Endothelial cell of umbilical vein (primary cell): Measurements from ENCODE around the gene GSTP1. TPM values are rescaled to one million over a fixed set of nuclear protein-coding genes. Genes with fewer than 3 reads are reported as not detected.
A peak's percentile ranks its signal among the peaks of the same experiment; 100 is the strongest.

Experiments used
- BruUV-seq: library from RNA; stranded (reverse); fragments of 400-500 nt; replicated peaks from 2 replicates; lab custom pipeline; 2021; lab: Mats Ljungman, UMichigan
- CTCF ChIA-PET: fragments of 300-600, 350-600 bp; sonication (Branson Sonifier 250); formaldehyde crosslinking; loops from one replicate; lab custom pipeline; 2021; ENCODE audit warnings: antibody characterized with exemption, inconsistent platforms; lab: Charles Lee
- POLR2A ChIA-PET: fragments of 300-600, 350-600 bp; sonication (Branson Sonifier 250); formaldehyde crosslinking; loops from one replicate; lab custom pipeline; 2021; ENCODE audit warnings: antibody characterized with exemption, inconsistent platforms; lab: Charles Lee
- DNase-seq: peaks from one replicate; pipeline ENCODE4 v3.0.0-alpha.2; 2011; ENCODE audit warnings: low read depth, low spot score
- FAIRE-seq: peaks from 2 replicates; lab custom pipeline; 2011; peaks lifted over from hg19 to GRCh38; lab: Jason Lieb, UNC
- H2AFZ ChIP-seq: 2 replicates; pipeline ENCODE4 v1.6.0; 2012; ENCODE audit warnings: low read depth, low read length, control low read depth, inconsistent platforms
- H3K27ac ChIP-seq: 2 replicates; pipeline ENCODE4 v1.5.1; 2011; ENCODE audit warnings: low read depth, mild to moderate bottlenecking, control low read depth, low read length, moderate library complexity; ENCODE audit not compliant: insufficient read depth
- H3K27me3 ChIP-seq, 2 experiments: 2 replicates each; pipeline versions ENCODE4 v1.6.0 to v1.6.1; 2011; ENCODE audit warnings: low read length in 2 of 2, mixed read lengths in 1 of 2; ENCODE audit not compliant: control insufficient read depth in 2 of 2, insufficient read depth in 2 of 2
- H3K36me3 ChIP-seq, 2 experiments: 2 replicates in 1 of 2; 3 replicates in 1 of 2; pipeline ENCODE4 v1.5.1; 2011; ENCODE audit warnings: low read length in 2 of 2, mild to moderate bottlenecking in 1 of 2, moderate library complexity in 1 of 2; ENCODE audit not compliant: control insufficient read depth in 2 of 2, insufficient read depth in 2 of 2; ENCODE audit errors: extremely low read depth in 1 of 2
- H3K4me1 ChIP-seq: 3 replicates; pipeline ENCODE4 v1.5.1; 2011; ENCODE audit warnings: mild to moderate bottlenecking, low read length; ENCODE audit not compliant: control insufficient read depth, insufficient read depth; ENCODE audit errors: extremely low read depth
- H3K4me2 ChIP-seq: 2 replicates; pipeline ENCODE4 v1.6.1; 2011; ENCODE audit warnings: low read length, control low read depth, mixed read lengths; ENCODE audit not compliant: insufficient read depth
- H3K4me3 ChIP-seq, 3 experiments: fragments of 200-600 bp in 1 of 3; sonication (generic), shearing (Covaris generic) in 1 of 3; replicated peaks in 1 of 3; 2 replicates each; pipeline ENCODE4 v1.5.1; 2011 to 2016; ENCODE audit warnings: control low read depth in 3 of 3, low read length in 3 of 3, mild to moderate bottlenecking in 2 of 3, inconsistent platforms in 1 of 3, low read depth in 1 of 3, moderate library complexity in 1 of 3; ENCODE audit not compliant: insufficient read depth in 1 of 3
- H3K79me2 ChIP-seq: 2 replicates; pipeline ENCODE4 v1.6.0; 2012; ENCODE audit warnings: low read length, inconsistent platforms; ENCODE audit not compliant: control insufficient read depth, insufficient read depth
- H3K9ac ChIP-seq: replicated peaks from 2 replicates; pipeline ENCODE3; 2011; ENCODE audit warnings: low read length, control low read depth; ENCODE audit not compliant: insufficient read depth; ENCODE audit errors: extremely low read depth
- H3K9me1 ChIP-seq: replicated peaks from 3 replicates; pipeline ENCODE4 v1.6.0; 2011; ENCODE audit warnings: mild to moderate bottlenecking, low read length; ENCODE audit not compliant: control insufficient read depth, insufficient read depth; ENCODE audit errors: extremely low read depth
- H3K9me3 ChIP-seq: replicated peaks from 2 replicates; pipeline ENCODE4 v1.5.1; 2012; ENCODE audit warnings: low read length, inconsistent platforms; ENCODE audit not compliant: control insufficient read depth, insufficient read depth
- H4K20me1 ChIP-seq: replicated peaks from 2 replicates; pipeline ENCODE3; 2011; ENCODE audit warnings: mild to moderate bottlenecking, low read length; ENCODE audit not compliant: control insufficient read depth, insufficient read depth; ENCODE audit errors: extremely low read depth
- EZH2 ChIP-seq: IDR thresholded peaks from 2 replicates; pipeline ENCODE4 v1.6.1; 2012; ENCODE audit warnings: borderline replicate concordance, low read depth, mild to moderate bottlenecking, moderate library complexity, low read length, inconsistent platforms; ENCODE audit not compliant: severe bottlenecking
- GATA2 ChIP-seq: IDR thresholded peaks from 2 replicates; pipeline ENCODE4 v1.7.0; 2011; ENCODE audit warnings: low read depth, mild to moderate bottlenecking, moderate library complexity, mixed read lengths, low read length; ENCODE audit not compliant: insufficient read length, insufficient read depth
- JUN ChIP-seq: IDR thresholded peaks from 2 replicates; pipeline ENCODE4 v1.6.1; 2011; ENCODE audit warnings: borderline replicate concordance, low read depth; ENCODE audit not compliant: insufficient read length, insufficient read depth
- MYC ChIP-seq: IDR thresholded peaks from one replicate; pipeline ENCODE4 v1.6.1; 2011; ENCODE audit warnings: mild to moderate bottlenecking, low read depth, low read length
- POLR2AphosphoS5 ChIP-seq: IDR thresholded peaks from 2 replicates; pipeline ENCODE4 v1.6.1; 2012; ENCODE audit warnings: low read depth, mild to moderate bottlenecking, control low read depth, low read length, moderate library complexity; ENCODE audit not compliant: insufficient read depth
- dilution Hi-C: fragments of 300-500 bp; cut with MboI; formaldehyde crosslinking; loops from one replicate; pipeline ENCODE4 v1.15.0; 2019; ENCODE audit warnings: low sequenced_read_pairs; ENCODE audit not compliant: extremely low pct_ligation_motif_present
- intact Hi-C: fragments of 100-400 bp; cut with micrococcal nuclease; formaldehyde crosslinking; loops from one replicate; pipeline ENCODE4 v1.10.0; 2022
- polyA plus RNA-seq, 4 experiments: library from polyadenylated mRNA; depleted of rRNA in 3 of 4; stranded (reverse) in 3 of 4; unstranded in 1 of 4; fragments of >200 nt; gene quantifications; 2 replicates each; pipeline versions ENCODE4 v1.2.1 to v1.2.3, GENCODE V29; 2011 to 2012; ENCODE audit warnings: missing spikeins in 1 of 4
- total RNA-seq: library from RNA; stranded (reverse); gene quantifications from 2 replicates; pipeline ENCODE4 v1.2.3, GENCODE V29; 2021

The GSTP1 gene
- total and polyA plus RNA-seq, 2 donors (not counting 3 experiments of a cell fraction or from before 2014, with no cell fraction given) = 962 to 2,277 TPM

DNA sequence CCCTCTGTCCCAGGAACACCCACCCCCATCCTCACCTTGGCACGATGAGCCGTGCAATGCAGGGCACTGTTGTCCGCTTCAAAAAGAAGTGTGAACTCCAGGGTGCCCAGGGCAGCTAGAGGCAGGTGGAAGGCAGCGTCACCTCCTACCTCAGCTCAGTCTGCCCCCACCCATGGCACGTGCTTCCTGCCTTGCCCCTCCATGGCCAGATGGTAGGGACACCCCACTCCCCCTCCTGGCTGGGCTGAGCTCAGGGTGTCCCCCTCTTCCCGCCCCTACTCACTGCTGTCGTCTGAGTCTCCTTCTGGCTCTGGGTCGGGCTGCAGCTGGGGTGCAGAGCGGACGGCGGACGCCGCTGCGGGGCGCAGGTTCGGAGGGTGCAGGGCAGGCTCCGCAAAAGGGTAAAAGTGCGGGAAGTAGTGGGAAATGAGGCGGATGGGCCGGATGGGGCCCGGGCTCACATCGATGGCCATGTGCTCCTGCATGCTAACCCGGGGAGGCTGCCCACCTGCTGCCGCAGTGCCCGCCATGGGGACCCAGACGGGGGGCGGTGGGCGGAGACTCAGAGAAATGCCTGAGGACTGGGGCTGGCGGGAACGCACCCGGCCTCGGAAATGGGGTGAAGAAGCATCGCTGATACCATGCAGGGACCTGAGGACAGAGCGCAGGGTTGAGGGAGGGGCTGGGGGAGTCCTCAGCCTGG, 32.3 kb downstream of the GSTP1 start:
- H3K27me3 ChIP-seq = peaks cover 14 to 21% of the 10 kb centered on the region in 2 experiments
- no peaks in the 10 kb centered on the region for H3K9me1 ChIP-seq
- H4K20me1 ChIP-seq = no peaks in the 10 kb centered on the region
- no peak for DNase-seq
- no peaks in the 10 kb centered on the region for H3K4me1 ChIP-seq
- H3K4me2 ChIP-seq = no peak overlapping the region
- no peak overlapping the region for H3K9ac ChIP-seq
- no peaks in the 10 kb centered on the region for H3K9me3 ChIP-seq
- no TSS peak for BruUV-seq
- TF ChIP-seq POLR2AphosphoS5 (no peak), MYC (no peak), GATA2 (no peak), EZH2 (peak; percentile 26)
- H2AFZ ChIP-seq = no peak overlapping the region
- H3K27ac ChIP-seq = no peak overlapping the region
- ChIA-PET POLR2A (no interaction called here), CTCF (interaction anchor here (1.0 to 6.8 kb wide), 3 partner anchors 13 to 44 kb away, joined by 3 to 98 read pairs (median 3); partner anchors contain the start of gene NUDT8)
- dilution Hi-C loops = no loop called here
- H3K36me3 ChIP-seq = peaks cover 0 to 9% of the 10 kb centered on the region in 2 experiments
- no peaks in the 10 kb centered on the region for H3K79me2 ChIP-seq
- intact Hi-C loops = no loop called here
- FAIRE-seq = no peak
- no peak overlapping the region for H3K4me3 ChIP-seq

DNA sequence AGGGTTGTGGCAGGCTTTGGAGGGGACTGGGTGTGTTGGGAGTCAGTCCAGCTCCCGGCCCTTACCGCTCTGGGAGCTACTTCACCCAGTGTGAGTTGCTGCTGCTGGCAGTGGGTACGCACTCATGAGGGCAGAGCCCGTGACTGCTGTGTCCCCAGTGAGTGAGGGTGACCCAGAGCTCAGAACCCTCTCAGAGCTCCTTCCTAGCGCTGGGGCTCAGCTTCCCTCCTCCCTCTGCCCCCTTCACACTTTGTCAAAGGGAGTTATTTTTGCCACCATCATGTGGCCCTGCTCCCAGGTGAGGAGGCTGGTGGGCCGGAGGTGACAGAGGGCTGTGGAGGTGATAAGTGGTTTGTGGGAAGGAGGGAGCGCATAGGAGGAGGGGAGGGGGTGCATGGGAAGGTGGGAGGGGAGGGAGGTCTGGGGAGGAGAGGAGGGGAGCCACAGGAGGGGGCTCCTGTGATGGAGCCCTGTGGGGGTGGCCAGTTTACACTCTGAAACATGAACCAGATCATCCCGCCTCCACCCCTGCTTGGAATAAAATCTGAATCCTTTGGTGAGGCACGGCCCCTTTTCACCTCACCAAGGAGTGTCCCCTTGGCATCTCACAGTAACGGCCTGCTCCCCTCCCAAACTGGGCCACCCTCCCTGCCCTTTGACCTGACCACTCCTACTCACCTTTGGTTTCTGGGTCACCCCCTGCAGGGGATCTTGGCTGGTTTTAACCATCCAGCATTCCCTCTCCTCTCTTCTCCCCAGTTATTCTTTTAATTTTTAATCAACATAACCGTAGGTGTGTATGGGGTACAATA, 33.0 kb downstream of the GSTP1 start:
- Histone ChIP-seq H3K9ac (no peak overlapping the region), H3K9me1 (no peaks in the 10 kb centered on the region), H3K79me2 (no peaks in the 10 kb centered on the region), H3K4me1 (no peaks in the 10 kb centered on the region), H3K27me3 (peaks cover 14 to 21% of the 10 kb centered on the region in 2 experiments), H3K9me3 (no peaks in the 10 kb centered on the region), H3K4me3 (no peak overlapping the region), H3K36me3 (peaks cover 0 to 5% of the 10 kb centered on the region in 2 experiments), H4K20me1 (no peaks in the 10 kb centered on the region), H3K27ac (no peak overlapping the region), H2AFZ (no peak overlapping the region), H3K4me2 (no peak overlapping the region)
- POLR2A ChIA-PET = no interaction called here
- intact Hi-C loops = no loop called here
- BruUV-seq = no TSS peak
- FAIRE-seq (no peak), DNase-seq (no peak)
- TF ChIP-seq POLR2AphosphoS5 = no peak
- TF ChIP-seq JUN = no peak
- peak; percentile 58 for TF ChIP-seq EZH2
- CTCF ChIA-PET = interaction anchor here (1.0 to 6.8 kb wide), 3 partner anchors 12 to 43 kb away, joined by 3 to 98 read pairs (median 3); partner anchors contain the start of gene NUDT8
- dilution Hi-C loops = no loop called here
